Activated CD8-positive, alpha-beta T cell treated with anti-CD3 and anti-CD28 coated beads for 36 hours (primary cell): ENCODE results near the gene LMX1B. TPM values are rescaled to one million over a fixed set of nuclear protein-coding genes. Genes with fewer than 3 reads are reported as not detected.

Experiments
- ATAC-seq: fragments of 200-7000 bp; cut with Tn5 transposase; one replicate; pipeline ENCODE4 v1.10.0; 2021; ENCODE audit warnings: mild to moderate bottlenecking, moderate library complexity
- CTCF ChIA-PET: fragments of 350-600 bp; sonication (Branson Sonifier 250); formaldehyde crosslinking; loops from one replicate; lab custom pipeline; 2021; ENCODE audit warnings: antibody characterized with exemption; lab: Charles Lee
- POLR2A ChIA-PET: fragments of 350-600 bp; sonication (Branson Sonifier 250); formaldehyde crosslinking; loops from one replicate; lab custom pipeline; 2021; ENCODE audit warnings: antibody characterized with exemption; lab: Charles Lee
- DNase-seq: peaks from one replicate; pipeline ENCODE4 v3.0.0-alpha.2; 2020
- H3K27ac Mint-ChIP-seq: one replicate; pipeline ENCODE4 v1.8.0; 2021; ENCODE audit warnings: mild to moderate bottlenecking, mixed read lengths
- H3K27me3 Mint-ChIP-seq: one replicate; pipeline ENCODE4 v1.8.0; 2021; ENCODE audit warnings: mixed read lengths
- H3K36me3 Mint-ChIP-seq: one replicate; pipeline ENCODE4 v1.8.0; 2021; ENCODE audit warnings: low read depth, mixed read lengths
- H3K4me1 Mint-ChIP-seq: one replicate; pipeline ENCODE4 v1.8.0; 2021; ENCODE audit warnings: low read depth, mixed read lengths
- H3K4me3 Mint-ChIP-seq: one replicate; pipeline ENCODE4 v1.8.0; 2021; ENCODE audit warnings: mild to moderate bottlenecking, moderate library complexity, mixed read lengths
- H3K9me3 Mint-ChIP-seq: one replicate; pipeline ENCODE4 v1.8.0; 2021; ENCODE audit warnings: mixed read lengths
- CTCF ChIP-seq: fragments of 200-600 bp; IDR thresholded peaks from one replicate; pipeline ENCODE4 v1.8.0; 2022; ENCODE audit warnings: antibody characterized with exemption, mild to moderate bottlenecking
- intact Hi-C: fragments of 100-400 bp; cut with micrococcal nuclease; formaldehyde crosslinking; loops from one replicate; pipeline ENCODE4 v1.10.0; 2022
- total RNA-seq, 2 experiments: library from RNA; stranded (reverse); gene quantifications; one replicate each; pipeline ENCODE4 v1.2.3, GENCODE V29; 2021

The LMX1B gene
- total RNA-seq, 2 experiments from 2014 or later, result not detected

- ChIA-PET POLR2A (no interaction called here), CTCF (interaction anchor here (0.7 to 1.2 kb wide), 2 partner anchors 62 to 124 kb away, joined by 3 to 5 read pairs; no protein-coding TSS in a partner anchor)
- H3K27me3 Mint-ChIP-seq, result peaks cover 72% of the 10 kb centered on the region
- no peak overlapping the region for H3K4me3 Mint-ChIP-seq
- no peak overlapping the region for H3K27ac Mint-ChIP-seq
- no peaks in the 10 kb centered on the region for H3K9me3 Mint-ChIP-seq
- H3K36me3 Mint-ChIP-seq, result no peaks in the 10 kb centered on the region
- DNase-seq (no peak), ATAC-seq (no peak)
- H3K4me1 Mint-ChIP-seq, result peaks cover 29% of the 10 kb centered on the region
- no peak for TF ChIP-seq CTCF
- intact Hi-C loops, result no loop called here
These were observed 2.2 kb downstream of the LMX1B start for GRCh38 chr9:126615791-126616447.

GRCh38 chr9:126616521-126616976 lies 2.8 kb downstream of the LMX1B start:
- Mint-ChIP-seq H3K27me3 (peaks cover 72% of the 10 kb centered on the region), H3K4me3 (no peak overlapping the region), H3K36me3 (no peaks in the 10 kb centered on the region), H3K9me3 (no peaks in the 10 kb centered on the region), H3K27ac (no peak overlapping the region), H3K4me1 (peaks cover 24% of the 10 kb centered on the region)
- DNase-seq, result no peak
- POLR2A ChIA-PET, result interaction anchor here (1.1 kb wide), 1 partner anchor 16 kb away, joined by 3 read pairs; no protein-coding TSS in a partner anchor
- CTCF ChIA-PET, result interaction anchor here (0.7 to 1.2 kb wide), 4 partner anchors 62 to 125 kb away, joined by 3 to 5 read pairs (median 3); no protein-coding TSS in a partner anchor
- TF ChIP-seq CTCF, result no peak
- intact Hi-C loops, result no loop called here
- no peak for ATAC-seq

GRCh38 chr9:126617003-126617822 lies 3.5 kb downstream of the LMX1B start:
- Mint-ChIP-seq H3K4me1 (peaks cover 19% of the 10 kb centered on the region), H3K36me3 (no peaks in the 10 kb centered on the region), H3K4me3 (no peak overlapping the region), H3K27me3 (peaks cover 73% of the 10 kb centered on the region), H3K27ac (no peak overlapping the region), H3K9me3 (no peaks in the 10 kb centered on the region)
- no peak for TF ChIP-seq CTCF
- ATAC-seq (no peak), DNase-seq (no peak)
- ChIA-PET POLR2A (interaction anchor here (1.1 kb wide), 1 partner anchor 15 kb away, joined by 3 read pairs; no protein-coding TSS in a partner anchor), CTCF (interaction anchor here (0.8 to 1.2 kb wide), 4 partner anchors 61 to 164 kb away, joined by 3 to 5 read pairs (median 4); no protein-coding TSS in a partner anchor)
- intact Hi-C loops, result no loop called here

- Mint-ChIP-seq H3K36me3 (no peaks in the 10 kb centered on the region), H3K4me1 (peaks cover 18% of the 10 kb centered on the region), H3K9me3 (no peaks in the 10 kb centered on the region), H3K27ac (no peak overlapping the region), H3K27me3 (peaks cover 76% of the 10 kb centered on the region), H3K4me3 (no peak overlapping the region)
- intact Hi-C loops, result no loop called here
- ChIA-PET CTCF (interaction anchor here (1.0 kb wide), 1 partner anchor 164 kb away, joined by 4 read pairs; no protein-coding TSS in a partner anchor), POLR2A (interaction anchor here (1.1 kb wide), 1 partner anchor 15 kb away, joined by 3 read pairs; no protein-coding TSS in a partner anchor)
- DNase-seq (no peak), ATAC-seq (no peak)
- TF ChIP-seq CTCF, result no peak
These were observed 4.1 kb downstream of the LMX1B start for GRCh38 chr9:126617823-126618165.
